ENCODE measurements around the gene RAD17.

- TF ChIP-seq SIRT6 (IDR thresholded peaks at IDR 0.05; ENCODE audit: low read length) (no peak), KDM1A (IDR thresholded peaks at IDR 0.05; ENCODE audit: borderline replicate concordance, low read length) (no peak), CTCF (IDR thresholded peaks at IDR 0.05; ENCODE audit: control extremely low read depth in 1 of 3, insufficient read depth in 1 of 3, low read depth in 1 of 3, low read length in 3 of 3) (no peak), YY1 (IDR thresholded peaks at IDR 0.05; ENCODE audit: low read depth, low read length) (no peak), USF2 (IDR thresholded peaks at IDR 0.05; ENCODE audit: low read length) (no peak), POLR2AphosphoS5 (IDR thresholded peaks at IDR 0.05; ENCODE audit: low read depth, low read length) (no peak), JUND (IDR thresholded peaks at IDR 0.05; ENCODE audit: low read length) (no peak), BRCA1 (IDR thresholded peaks at IDR 0.05; ENCODE audit: low read depth, low read length) (no peak), CTBP2 (IDR thresholded peaks at IDR 0.05; ENCODE audit: borderline replicate concordance, insufficient read depth, insufficient read length, low read length) (no peak), POLR2A (IDR thresholded peaks at IDR 0.05; ENCODE audit: control extremely low read depth in 1 of 2, low read depth in 2 of 2, low read length in 2 of 2) (no peak), EZH2 (IDR thresholded peaks at IDR 0.05; ENCODE audit: low read depth, low read length, severe bottlenecking) (no peak), CEBPB (IDR thresholded peaks at IDR 0.05; ENCODE audit: low read depth, low read length) (no peak), EP300 (IDR thresholded peaks at IDR 0.05; ENCODE audit: borderline replicate concordance in 1 of 2, low read depth in 2 of 2, low read length in 2 of 2) (no peak)
Observed at GRCh38 chr5:69432412-69433206, 63.0 kb downstream of the RAD17 start.
